ENCODE data around the gene CLASRP. TPM values are rescaled to one million over a fixed set of nuclear protein-coding genes. Genes with fewer than 3 reads are reported as not detected.

CLASRP gene
- total RNA-seq, 1 experiment from 2014 or later = 87.1 TPM

GRCh38 chr19:45049073-45049736, 10.4 kb downstream of the CLASRP start:
- no peak for DNase-seq
- no CpG with 5 or more reads among the region's 8 CpGs for WGBS (ENCODE audit: extremely low coverage, insufficient read length, low lambda C conversion rate)
- peak overlapping the region; percentile 52 to 94 (median 73); a peak in 5 of 7 replicates for H3K27ac Mint-ChIP-seq
- no peaks in the 10 kb centered on the region for H3K9me3 ChIP-seq (ENCODE audit: control insufficient read depth, low read depth, low read length)
- H2BK12ac ChIP-seq (ENCODE audit: insufficient read length, low read depth, low read length) = no peak overlapping the region
- H3K4ac ChIP-seq (ENCODE audit: low read depth, low read length) = no peak overlapping the region
- H4K91ac ChIP-seq (ENCODE audit: insufficient read length, low read depth, low read length) = no peak overlapping the region
- H3K27ac ChIP-seq (ENCODE audit: insufficient read length, low read depth, low read length) = no peak overlapping the region
- H3K79me2 ChIP-seq (ENCODE audit: insufficient read depth, low read length) = peaks cover 5% of the 10 kb centered on the region; the same call in 1 of the 2 replicates
- no peaks in the 10 kb centered on the region; a peak in 1 of 5 replicates for H3K9me3 Mint-ChIP-seq
- no peak overlapping the region for H2BK120ac ChIP-seq (ENCODE audit: low read depth, low read length, poor library complexity, severe bottlenecking)
- no peak overlapping the region for H2BK20ac ChIP-seq (ENCODE audit: low read depth, low read length, poor library complexity, severe bottlenecking)
- no peak overlapping the region for H2BK15ac ChIP-seq (ENCODE audit: low read depth, low read length)
- H3K23ac ChIP-seq (ENCODE audit: insufficient read length, low read depth, low read length) = no peak overlapping the region
- peaks cover 20 to 53% (median 50%) of the 10 kb centered on the region in 3 experiments; a peak in 6 of 7 replicates for H3K36me3 Mint-ChIP-seq (ENCODE audit: insufficient read depth in 1 of 3, low read depth in 3 of 3)
- no peak overlapping the region for H3K18ac ChIP-seq (ENCODE audit: insufficient read length, low read depth, low read length)
- H2BK5ac ChIP-seq (ENCODE audit: insufficient read length, low read length) = no peak overlapping the region
- H3K14ac ChIP-seq (ENCODE audit: insufficient read depth, low read length) = no peak overlapping the region
- H3K4me3 Mint-ChIP-seq = no peak overlapping the region; a peak in 1 of 5 replicates
- H2AFZ ChIP-seq (ENCODE audit: low read length) = no peak overlapping the region
- H3K27me3 Mint-ChIP-seq (ENCODE audit: low read depth) = no peaks in the 10 kb centered on the region
- H3K9ac ChIP-seq (ENCODE audit: extremely low read depth, insufficient read length, low read length) = no peak overlapping the region
- no peaks in the 10 kb centered on the region for H4K20me1 ChIP-seq (ENCODE audit: control insufficient read depth, insufficient read depth, insufficient read length)
- H3K4me2 ChIP-seq (ENCODE audit: insufficient read depth, insufficient read length, low read length) = no peak overlapping the region
- no peak for TF ChIP-seq CTCF (conservative IDR thresholded peaks at IDR 0.05)
- H3K23me2 ChIP-seq (ENCODE audit: insufficient read length, low read depth, low read length, poor library complexity, severe bottlenecking) = no peaks in the 10 kb centered on the region
- no peak overlapping the region for H3K56ac ChIP-seq (ENCODE audit: insufficient read length, low read depth, low read length)
- H3K4me1 ChIP-seq (ENCODE audit: insufficient read depth, low read length) = no peaks in the 10 kb centered on the region
- no peaks in the 10 kb centered on the region for H3K79me1 ChIP-seq (ENCODE audit: insufficient read depth, low read depth, low read length, poor library complexity, severe bottlenecking)
- no peak overlapping the region for H3T11ph ChIP-seq (ENCODE audit: low read length)
- H4K8ac ChIP-seq (replicated peaks; ENCODE audit: insufficient read length, low read depth, low read length) = no peak overlapping the region
- no peak overlapping the region for H4K5ac ChIP-seq (ENCODE audit: insufficient read length, low read depth, low read length)
- no peaks in the 10 kb centered on the region; a peak in 2 of 4 replicates for H3K4me1 Mint-ChIP-seq
- H3K27me3 ChIP-seq (ENCODE audit: insufficient read depth, low read length) = no peaks in the 10 kb centered on the region
- no peak overlapping the region for H2AK5ac ChIP-seq (ENCODE audit: insufficient read length, low read length)
